Endodermal cell (in vitro differentiated cells): ENCODE measurements around the gene CHPF. TPM values are rescaled to one million over a fixed set of nuclear protein-coding genes. Genes with fewer than 3 reads are reported as not detected.
A peak's percentile ranks its signal among the peaks of the same experiment; 100 is the strongest.

Source experiments
- DNase-seq: peaks from one replicate; pipeline ENCODE4 v3.0.0-alpha.2; 2017
- H3K27ac ChIP-seq: 2 replicates; pipeline ENCODE4 v1.5.1; 2013; ENCODE audit warnings: mild to moderate bottlenecking, low read depth, low read length, moderate library complexity
- H3K27me3 ChIP-seq: 2 replicates; pipeline ENCODE4 v1.6.1; 2013; ENCODE audit warnings: mild to moderate bottlenecking, low read length, moderate library complexity; ENCODE audit not compliant: insufficient read depth, control insufficient read depth, poor library complexity, severe bottlenecking
- H3K36me3 ChIP-seq: 2 replicates; pipeline ENCODE4 v1.7.0; 2013; ENCODE audit warnings: mild to moderate bottlenecking, low read length, moderate library complexity; ENCODE audit not compliant: control insufficient read depth, insufficient read depth
- H3K4me1 ChIP-seq: one replicate; pipeline ENCODE4 v1.7.0; 2013; ENCODE audit warnings: low read length; ENCODE audit not compliant: control insufficient read depth, insufficient read depth
- H3K4me3 ChIP-seq: 2 replicates; pipeline ENCODE4 v1.5.1; 2013; ENCODE audit warnings: mild to moderate bottlenecking, low read length, moderate library complexity
- H3K9ac ChIP-seq: 2 replicates; pipeline ENCODE4 v1.6.1; 2013; ENCODE audit warnings: mild to moderate bottlenecking, low read length, moderate library complexity; ENCODE audit not compliant: poor library complexity, severe bottlenecking; ENCODE audit errors: extremely low read depth
- H3K9me3 ChIP-seq: 2 replicates; pipeline ENCODE4 v1.6.1; 2013; ENCODE audit warnings: mild to moderate bottlenecking, low read length, moderate library complexity; ENCODE audit not compliant: control insufficient read depth
- H3K27ac Mint-ChIP-seq: 2 replicates; pipeline ENCODE4 v1.8.0; 2020; ENCODE audit warnings: mixed read lengths
- H3K27me3 Mint-ChIP-seq: 2 replicates; pipeline ENCODE4 v1.8.0; 2021; ENCODE audit warnings: mild to moderate bottlenecking, mixed read lengths; ENCODE audit not compliant: insufficient read depth
- H3K36me3 Mint-ChIP-seq: 2 replicates; pipeline ENCODE4 v1.8.0; 2020; ENCODE audit warnings: low read depth, mixed read lengths
- H3K4me1 Mint-ChIP-seq: 2 replicates; pipeline ENCODE4 v1.8.0; 2020; ENCODE audit warnings: mixed read lengths
- H3K4me3 Mint-ChIP-seq: 2 replicates; pipeline ENCODE4 v1.8.0; 2020; ENCODE audit warnings: mild to moderate bottlenecking, moderate library complexity, mixed read lengths
- H3K9me3 Mint-ChIP-seq: 2 replicates; pipeline ENCODE4 v1.8.0; 2020; ENCODE audit warnings: mild to moderate bottlenecking, mixed read lengths
- CTCF ChIP-seq: fragments of 200-600 bp; sonication (generic); conservative IDR thresholded peaks from 2 replicates; pipeline ENCODE4 v1.5.0; 2021; ENCODE audit warnings: antibody characterized with exemption, mild to moderate bottlenecking
- whole genome bisulfite sequencing, 2 experiments: methylation state at CpG; one replicate each; pipeline versions ENCODE4 v1.1.5 to v1.1.7; 2013; ENCODE audit warnings: missing lambda C conversion rate in 2 of 2, mixed read lengths in 1 of 2; ENCODE audit not compliant: insufficient coverage in 1 of 2, insufficient read length in 1 of 2; 5-methylcytosine and 5-hydroxymethylcytosine counted together
- total RNA-seq, 2 donors: library from RNA; stranded (reverse); fragmentation: NEBNext Ultra II Directional in 1 of 2; extraction: Animal tissue kit (Norgen Biotek cat#: 25700) in 1 of 2; gene quantifications; 2 replicates in 1 of 2; 3 replicates in 1 of 2; pipeline ENCODE4 v1.2.1, GENCODE V29; 2021

The CHPF gene
- total RNA-seq, 2 donors from 2014 or later: 51.2 to 54.0 TPM

GRCh38 chr2:219567131-219567530 lies 23.5 kb upstream of the CHPF start:
- H3K4me1 ChIP-seq: no peaks in the 10 kb centered on the region
- H3K27ac ChIP-seq: no peak overlapping the region
- Mint-ChIP-seq H3K4me3 (no peak overlapping the region), H3K27me3 (peaks cover 2% of the 10 kb centered on the region), H3K4me1 (peaks cover 36% of the 10 kb centered on the region), H3K9me3 (no peaks in the 10 kb centered on the region), H3K27ac (no peak overlapping the region), H3K36me3 (peaks cover 65% of the 10 kb centered on the region)
- H3K4me3 ChIP-seq: no peak overlapping the region
- no peak overlapping the region for H3K9ac ChIP-seq
- no peaks in the 10 kb centered on the region for H3K27me3 ChIP-seq
- WGBS, 2 experiments: 91 to 92% methylated on average over 16 to 18 of the region's 18 CpGs
- peaks cover 13% of the 10 kb centered on the region for H3K36me3 ChIP-seq
- no peaks in the 10 kb centered on the region for H3K9me3 ChIP-seq
- DNase-seq: no peak
- no peak for TF ChIP-seq CTCF

GRCh38 chr2:219566640-219567039 lies 23.0 kb upstream of the CHPF start:
- H3K9me3 ChIP-seq: no peaks in the 10 kb centered on the region
- Mint-ChIP-seq H3K9me3 (no peaks in the 10 kb centered on the region), H3K4me3 (no peak overlapping the region), H3K36me3 (peaks cover 67% of the 10 kb centered on the region), H3K27ac (no peak overlapping the region), H3K27me3 (peaks cover 2% of the 10 kb centered on the region), H3K4me1 (peaks cover 37% of the 10 kb centered on the region)
- WGBS, 2 experiments: 83 to 94% methylated on average over 10 to 11 of the region's 11 CpGs
- H3K9ac ChIP-seq: no peak overlapping the region
- no peaks in the 10 kb centered on the region for H3K27me3 ChIP-seq
- H3K36me3 ChIP-seq: peaks cover 13% of the 10 kb centered on the region
- H3K4me3 ChIP-seq: no peak overlapping the region
- DNase-seq: no peak
- no peak overlapping the region for H3K27ac ChIP-seq
- TF ChIP-seq CTCF: no peak
- no peaks in the 10 kb centered on the region for H3K4me1 ChIP-seq

GRCh38 chr2:219565130-219566080 lies 21.8 kb upstream of the CHPF start:
- H3K36me3 ChIP-seq: peaks cover 13% of the 10 kb centered on the region
- H3K9me3 Mint-ChIP-seq: no peaks in the 10 kb centered on the region
- no peaks in the 10 kb centered on the region for H3K9me3 ChIP-seq
- H3K9ac ChIP-seq: no peak overlapping the region
- no peak overlapping the region for H3K27ac ChIP-seq
- peaks cover 2% of the 10 kb centered on the region for H3K27me3 Mint-ChIP-seq
- H3K36me3 Mint-ChIP-seq: peaks cover 69% of the 10 kb centered on the region
- DNase-seq: peak; percentile 87
- H3K4me3 ChIP-seq: no peak overlapping the region
- H3K4me1 ChIP-seq: peaks cover 3% of the 10 kb centered on the region
- H3K4me1 Mint-ChIP-seq: peaks cover 48% of the 10 kb centered on the region
- H3K27me3 ChIP-seq: no peaks in the 10 kb centered on the region
- H3K4me3 Mint-ChIP-seq: peak overlapping the region; percentile 10
- WGBS, 2 experiments: 72 to 79% methylated on average over 17 to 21 of the region's 21 CpGs
- H3K27ac Mint-ChIP-seq: peak overlapping the region; percentile 92
- TF ChIP-seq CTCF: no peak
